ENCODE results near the gene RAX2. TPM values are rescaled to one million over a fixed set of nuclear protein-coding genes. Genes with fewer than 3 reads are reported as not detected.
"Not testable (repeated sequence)": the region's sequence is repeated elsewhere in the genome, so short reads cannot be mapped to it uniquely, and the experiment has no call there.

The RAX2 gene
- total RNA-seq, 1 donor from 2014 or later, result not detected

GRCh38 chr19:3760871-3761361 lies 11.1 kb downstream of the RAX2 start:
- DNase-seq (ENCODE audit: low read depth in 2 of 2), result peak in 1 of 2 donors; percentile 18

DNA sequence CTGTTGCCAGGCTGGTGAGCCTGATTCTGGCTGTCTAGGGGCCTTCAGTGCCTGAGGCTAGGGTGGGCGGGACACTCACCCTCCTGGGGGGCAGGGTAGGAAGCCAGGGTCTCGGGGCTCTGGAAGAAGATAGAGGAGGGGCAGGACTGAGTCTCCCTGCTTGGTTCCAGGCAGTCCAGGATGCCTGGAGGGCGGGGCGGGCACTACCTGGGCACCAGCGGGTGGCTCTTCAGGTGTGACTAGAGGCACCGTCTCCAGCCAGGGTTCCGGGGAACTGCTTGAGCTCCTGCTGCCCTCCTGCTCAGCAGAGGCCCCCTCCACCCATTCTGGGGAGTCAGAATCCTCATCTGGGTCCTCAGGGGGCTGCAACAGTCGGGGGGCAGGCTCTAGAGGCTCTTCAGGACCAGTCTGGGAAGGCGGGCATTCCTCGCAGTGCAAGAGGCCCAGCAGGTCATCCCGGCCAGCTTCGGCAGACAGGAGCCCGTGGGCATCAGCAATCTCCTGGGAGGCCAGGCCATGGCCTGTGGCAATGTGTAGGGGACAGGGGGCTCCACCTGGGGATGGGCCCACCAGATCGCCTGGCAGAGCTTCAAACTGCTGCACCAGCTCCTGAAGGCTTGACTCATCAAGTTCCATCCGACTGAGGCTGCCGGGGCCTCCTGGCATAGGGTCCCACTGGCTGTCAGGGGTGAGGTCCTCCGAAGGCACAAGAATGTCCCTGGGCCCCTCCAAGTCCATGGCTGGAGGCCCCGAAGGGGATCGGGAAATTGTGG lies 12.4 kb downstream of the RAX2 start:
- DNase-seq (ENCODE audit: low read depth in 2 of 2), result no peak

DNA sequence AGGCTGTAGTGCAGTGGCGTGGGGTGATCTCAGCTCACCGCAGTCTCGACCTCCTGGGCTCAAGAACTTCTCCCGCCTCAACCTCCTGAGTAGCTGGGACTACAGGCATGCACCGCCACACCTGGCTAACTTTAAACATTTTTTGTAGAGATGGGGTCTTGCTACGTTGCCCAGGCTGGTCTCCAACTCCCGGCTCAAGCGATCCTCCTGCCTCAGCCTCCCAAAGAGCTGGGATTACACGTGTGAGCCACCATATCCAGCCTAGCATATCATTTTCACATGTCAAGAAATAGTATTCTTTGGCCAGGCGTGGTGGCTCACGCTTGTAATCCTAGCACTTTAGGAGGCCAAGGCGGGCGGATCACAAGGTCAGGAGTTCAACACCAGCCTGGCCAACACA lies 13.7 kb downstream of the RAX2 start:
- not testable (repeated sequence) for DNase-seq (ENCODE audit: low read depth in 2 of 2)

DNA sequence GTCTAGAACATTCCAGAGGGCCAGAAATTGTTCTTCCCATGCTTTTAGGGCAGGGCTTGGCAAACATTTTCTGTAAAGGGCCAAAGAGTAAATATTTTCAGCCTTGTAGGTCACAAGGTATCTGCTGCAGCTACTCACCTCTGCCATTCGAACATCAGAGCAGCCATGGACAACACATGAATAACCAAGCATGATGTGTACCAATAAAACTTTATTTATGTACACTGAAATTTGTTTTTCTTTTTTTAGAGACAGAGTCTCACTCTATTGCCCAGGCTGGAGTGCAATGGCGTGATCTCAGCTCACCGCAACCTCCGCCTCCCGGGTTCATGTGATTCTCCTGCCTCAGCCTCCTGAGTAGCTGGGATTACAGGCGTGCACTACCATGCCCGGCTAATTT lies 14.3 kb downstream of the RAX2 start:
- not testable (repeated sequence) for DNase-seq (ENCODE audit: low read depth in 2 of 2)

DNA sequence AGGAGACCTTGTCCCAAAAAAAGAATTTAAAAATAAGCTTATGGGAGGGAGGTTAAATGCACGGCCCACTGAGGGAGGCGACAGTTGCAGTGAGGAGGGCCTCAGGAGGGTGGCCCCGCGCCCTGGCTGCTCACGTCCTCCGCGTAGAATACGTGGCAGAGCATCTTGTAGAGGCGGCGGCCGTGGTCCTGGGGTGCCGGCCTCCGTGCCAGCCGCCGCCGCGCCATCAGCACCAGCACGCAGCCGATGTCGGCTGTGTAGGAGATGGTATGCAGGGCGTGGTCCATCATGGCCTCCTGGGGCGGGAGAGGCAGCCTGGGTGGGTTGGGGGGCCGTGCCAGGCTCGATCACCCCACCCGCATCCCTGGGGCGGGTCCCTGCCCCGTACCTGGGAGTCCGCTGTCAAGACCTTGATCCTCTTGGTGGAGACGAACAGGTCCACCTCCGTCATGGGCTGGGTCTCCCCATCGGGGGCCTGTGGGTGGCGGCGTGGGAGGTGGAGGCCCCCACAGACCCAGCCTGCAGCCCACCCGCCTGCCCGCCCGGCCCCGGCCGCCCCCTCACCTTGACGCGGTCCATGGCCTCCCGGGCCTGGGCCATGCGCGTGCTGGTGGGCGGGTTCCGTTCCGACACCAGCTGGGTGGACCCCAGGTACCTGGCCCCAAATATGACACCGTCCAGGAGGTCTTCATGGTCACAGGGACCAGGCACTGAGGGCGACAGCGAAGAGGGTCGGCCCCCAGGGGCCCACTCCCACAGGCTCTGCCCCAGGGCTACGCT lies 18.2 kb downstream of the RAX2 start:
- DNase-seq (ENCODE audit: low read depth in 2 of 2), result no peak

DNA sequence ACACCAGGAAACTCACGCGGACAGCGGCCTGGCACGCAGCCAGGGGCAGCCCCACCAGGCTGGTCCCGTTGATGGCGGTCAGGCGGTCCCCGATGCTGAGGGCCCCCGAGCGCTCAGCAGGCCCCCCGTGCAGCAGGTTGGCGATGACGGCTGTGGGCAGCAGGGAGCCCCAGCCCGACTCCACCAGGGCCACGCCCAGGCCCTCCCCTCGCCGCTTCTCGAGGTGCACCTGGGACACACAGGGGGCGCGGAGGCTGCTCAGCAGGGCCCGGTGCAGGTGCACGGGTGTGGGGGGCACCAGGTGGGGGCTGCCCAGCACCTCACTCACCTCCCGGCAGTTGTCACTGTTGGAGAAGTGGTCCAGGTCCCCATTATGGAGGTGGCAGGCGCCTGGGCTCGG lies 19.5 kb downstream of the RAX2 start:
- DNase-seq (ENCODE audit: low read depth in 2 of 2), result no peak

- DNase-seq (ENCODE audit: low read depth in 2 of 2), result no peak
These were observed 20.8 kb downstream of the RAX2 start for GRCh38 chr19:3751236-3751635.

DNA sequence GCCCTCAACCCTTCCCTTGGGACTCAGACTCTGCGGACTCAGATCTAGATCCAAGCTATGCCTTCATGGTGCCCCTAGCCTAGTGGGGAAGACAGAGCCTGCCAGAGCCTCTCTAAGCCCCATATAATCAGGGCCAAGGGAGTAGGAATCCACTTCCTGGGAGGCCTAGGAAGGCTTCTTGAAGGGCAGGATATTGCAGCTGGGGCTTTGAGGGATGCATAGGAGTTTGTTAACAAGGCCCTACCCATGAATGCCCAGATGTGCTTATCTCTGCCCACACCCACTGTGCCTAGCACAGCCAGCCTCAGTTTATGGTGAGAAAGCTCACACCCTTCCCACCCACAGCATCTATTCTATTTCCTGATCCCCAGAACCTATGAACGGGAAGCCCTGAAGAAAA lies 21.8 kb downstream of the RAX2 start:
- DNase-seq (ENCODE audit: low read depth in 2 of 2), result no peak

DNA sequence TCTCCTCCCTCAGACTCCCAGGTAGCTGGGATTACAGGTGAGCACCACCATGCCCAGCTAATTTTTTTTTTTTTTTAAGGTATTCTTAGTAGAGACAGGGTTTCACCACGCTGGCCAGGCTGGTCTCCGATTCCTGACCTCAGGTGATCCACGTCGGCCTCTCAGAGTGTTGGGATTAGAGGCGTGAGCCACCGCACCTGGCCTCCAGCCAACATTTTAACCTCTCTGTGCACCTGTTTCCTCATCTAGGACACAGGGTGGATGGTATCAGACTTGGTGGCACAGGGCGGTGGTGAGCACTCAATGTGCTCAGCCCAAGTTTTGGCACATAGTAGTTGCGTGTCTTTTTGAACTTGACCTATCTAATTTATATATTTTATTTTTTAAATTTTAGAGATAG lies 23.1 kb downstream of the RAX2 start:
- DNase-seq (ENCODE audit: low read depth in 2 of 2), result no peak

- DNase-seq (ENCODE audit: low read depth in 2 of 2), result no peak
These were observed 25.5 kb downstream of the RAX2 start for GRCh38 chr19:3746371-3747056.

DNA sequence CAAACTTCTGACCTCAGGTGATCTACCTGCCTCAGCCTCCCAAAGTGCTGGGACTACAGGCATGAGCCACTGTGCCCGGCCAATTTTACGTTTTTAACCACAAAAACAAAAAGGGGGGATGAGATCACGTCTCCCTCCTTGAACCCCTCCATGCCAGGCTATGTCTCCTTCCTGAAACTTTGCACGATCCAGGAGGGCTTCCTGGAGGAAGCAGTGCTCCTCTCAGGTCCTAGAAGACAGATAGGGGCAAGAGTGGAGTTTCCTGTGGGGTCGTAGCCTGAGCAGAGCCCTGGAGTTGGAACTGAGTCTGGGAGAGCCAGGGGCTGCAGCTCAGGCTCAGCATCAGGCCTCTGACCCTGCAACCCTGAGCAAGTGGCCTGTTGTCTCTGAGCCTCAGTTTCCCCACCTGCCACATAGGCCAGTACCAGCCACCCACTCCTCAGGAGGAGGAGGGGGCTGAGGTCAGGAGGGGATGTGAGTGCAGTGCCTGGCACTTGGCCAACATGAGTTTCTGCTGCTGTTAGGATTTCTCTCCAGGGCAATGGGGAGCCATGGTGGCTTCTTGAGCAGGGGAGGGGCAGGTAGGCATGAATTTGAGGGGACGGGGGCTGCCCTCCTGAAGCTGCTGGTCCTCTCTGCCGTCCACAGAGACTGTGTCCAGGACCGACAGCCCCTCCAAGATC lies 26.5 kb downstream of the RAX2 start:
- no peak for DNase-seq (ENCODE audit: low read depth in 2 of 2)

DNA sequence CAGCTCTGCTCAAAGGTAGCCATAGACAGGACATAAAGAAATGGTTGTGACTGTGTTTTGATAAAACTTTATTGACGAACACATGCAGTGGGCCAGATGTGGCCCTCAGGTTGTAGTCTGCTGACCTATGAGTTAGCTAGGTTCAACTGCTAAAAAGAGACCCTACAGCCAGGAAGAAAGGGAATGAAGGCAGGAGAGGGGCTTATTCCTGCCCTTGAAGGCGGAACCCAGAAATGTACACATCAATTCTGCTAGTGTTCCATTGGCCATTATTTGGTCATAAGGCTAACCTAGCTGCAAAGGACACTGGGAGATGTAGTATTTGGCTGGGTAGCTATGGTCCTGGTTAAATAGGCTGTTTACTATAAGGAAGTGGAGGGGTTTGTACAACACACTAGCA lies 28.5 kb downstream of the RAX2 start:
- DNase-seq (ENCODE audit: low read depth in 2 of 2), result peak in 1 of 2 donors; percentile 24

- no peak for DNase-seq (ENCODE audit: low read depth in 2 of 2)
These were observed 31.6 kb downstream of the RAX2 start for GRCh38 chr19:3740431-3740830.

- DNase-seq (ENCODE audit: low read depth in 2 of 2), result peak in 1 of 2 donors; percentile 22
These were observed 33.4 kb downstream of the RAX2 start for GRCh38 chr19:3738477-3739220.

DNA sequence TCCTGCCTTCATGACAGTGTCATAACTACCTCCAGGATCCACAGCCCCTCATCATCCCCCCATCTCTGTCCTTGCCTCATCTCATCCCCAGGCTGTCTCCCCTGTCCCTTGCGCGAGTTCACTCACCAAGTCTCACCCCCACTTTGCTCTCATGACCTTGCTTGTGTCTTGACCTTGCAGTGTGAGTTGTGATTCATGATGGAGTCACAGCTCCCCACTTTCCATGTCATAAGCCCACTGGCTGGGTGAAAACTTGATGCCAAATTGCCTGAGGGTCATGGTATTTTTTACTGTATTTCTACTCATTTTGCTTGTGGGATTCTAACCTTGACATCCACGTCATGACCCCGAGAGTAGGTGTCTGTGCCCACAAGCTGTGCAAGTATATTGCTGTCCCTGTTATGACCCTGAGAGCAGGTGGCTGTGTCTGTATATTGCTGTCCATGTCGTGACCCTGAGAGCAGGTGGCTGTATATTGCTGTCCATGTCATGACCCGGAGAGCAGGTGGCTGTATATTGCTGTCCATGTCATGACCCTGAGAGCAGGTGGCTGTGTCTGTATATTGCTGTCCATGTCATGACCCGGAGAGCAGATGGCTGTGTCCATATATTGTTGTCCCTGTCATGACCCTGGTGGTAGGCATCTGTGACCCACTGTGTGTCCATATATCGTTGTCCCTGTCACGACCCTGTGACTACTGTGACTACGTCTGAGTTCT lies 34.4 kb downstream of the RAX2 start:
- no peak for DNase-seq (ENCODE audit: low read depth in 2 of 2)

- no peak for DNase-seq (ENCODE audit: low read depth in 2 of 2)
These were observed 35.8 kb downstream of the RAX2 start for GRCh38 chr19:3736106-3736724.

DNA sequence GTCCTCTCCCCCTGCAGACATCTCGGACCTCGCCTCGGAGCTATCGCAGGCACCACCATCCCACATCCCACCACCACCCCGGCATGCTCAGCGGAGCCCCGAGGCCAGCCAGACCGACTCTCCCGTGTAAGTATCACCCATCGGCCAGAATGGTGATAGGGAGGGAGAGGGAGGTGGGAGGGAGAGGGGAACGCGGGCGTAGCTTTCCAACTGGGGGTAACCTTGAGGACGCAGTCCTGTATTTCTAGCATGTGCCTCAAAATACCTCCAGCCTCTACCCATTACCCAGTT lies 37.8 kb downstream of the RAX2 start:
- DNase-seq (ENCODE audit: low read depth in 2 of 2), result no peak

GRCh38 chr19:3733549-3734309 lies 38.3 kb downstream of the RAX2 start:
- DNase-seq (ENCODE audit: low read depth in 2 of 2), result no peak

DNA sequence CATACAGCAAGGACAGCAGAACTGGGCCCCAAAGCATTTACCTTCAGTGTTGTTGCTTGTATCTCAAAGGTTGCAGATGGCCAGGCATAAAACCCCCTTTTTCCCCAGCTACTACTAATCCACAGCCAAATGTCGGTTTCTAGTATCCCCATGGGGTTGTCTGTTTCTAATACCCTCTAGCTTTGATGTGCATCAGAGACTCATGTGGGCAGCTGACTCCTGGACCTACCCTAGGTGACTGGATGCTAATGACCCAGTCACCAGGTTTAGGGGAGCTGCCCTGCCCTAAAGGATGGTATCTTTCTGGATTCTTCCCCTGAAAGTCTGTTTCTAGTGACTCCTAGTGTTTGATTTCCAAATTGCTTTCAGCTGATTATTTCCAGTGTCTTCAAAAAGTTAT lies 39.9 kb downstream of the RAX2 start:
- DNase-seq (ENCODE audit: low read depth in 2 of 2), result no peak
